OCI-LY1 (cell line): ENCODE results near the gene CDCA7L.

Source experiments
- H2AFZ ChIP-seq: fragments of 200-600 bp; sonication (generic), shearing (Covaris generic); 2 replicates; pipeline ENCODE4 v1.6.0; 2014; ENCODE audit warnings: antibody characterized with exemption, mild to moderate bottlenecking, low read length
- H3F3A ChIP-seq: fragments of 200-600 bp; sonication (generic), shearing (Covaris generic); 2 replicates; pipeline ENCODE4 v1.6.0; 2014; ENCODE audit warnings: mild to moderate bottlenecking, antibody characterized with exemption, low read length, moderate library complexity; ENCODE audit not compliant: insufficient read depth
- H3K27ac ChIP-seq: fragments of 200-600 bp; sonication (generic); 2 replicates; pipeline ENCODE4 v1.5.1; 2014; ENCODE audit warnings: low read length, mixed run types, mild to moderate bottlenecking, low read depth; ENCODE audit not compliant: poor library complexity, severe bottlenecking
- H3K27me3 ChIP-seq: fragments of 200-600 bp; sonication (generic); 2 replicates; pipeline ENCODE4 v1.6.0; 2014; ENCODE audit warnings: antibody characterized with exemption, mild to moderate bottlenecking, low read length, moderate library complexity; ENCODE audit not compliant: insufficient read depth
- H3K36me3 ChIP-seq: fragments of 200-600 bp; sonication (generic); 2 replicates; pipeline ENCODE4 v1.6.1; 2014; ENCODE audit warnings: mild to moderate bottlenecking, antibody characterized with exemption, low read length, moderate library complexity, mixed read lengths; ENCODE audit not compliant: insufficient read depth
- H3K4me1 ChIP-seq: fragments of 200-600 bp; sonication (generic); 2 replicates; pipeline ENCODE4 v1.5.1; 2014; ENCODE audit warnings: mild to moderate bottlenecking, low read length, moderate library complexity; ENCODE audit not compliant: insufficient read depth, severe bottlenecking
- H3K4me2 ChIP-seq: fragments of 200-600 bp; sonication (generic), shearing (Covaris generic); 2 replicates; pipeline ENCODE4 v1.6.1; 2014; ENCODE audit warnings: low read length
- H3K4me3 ChIP-seq: fragments of 200-600 bp; sonication (generic); 2 replicates; pipeline ENCODE4 v1.5.1; 2014; ENCODE audit warnings: low read length, low read depth, mild to moderate bottlenecking, mixed read lengths; ENCODE audit not compliant: poor library complexity, severe bottlenecking
- H3K79me2 ChIP-seq: fragments of 200-600 bp; shearing (Covaris generic); 2 replicates; pipeline ENCODE4 v1.6.1; 2016; ENCODE audit warnings: mixed run types, low read length, mixed read lengths; ENCODE audit not compliant: insufficient read depth
- H3K9ac ChIP-seq: fragments of 200-600 bp; sonication (generic), shearing (Covaris generic); 2 replicates; pipeline ENCODE4 v1.6.1; 2014; ENCODE audit warnings: mild to moderate bottlenecking, low read length, mixed read lengths
- H3K9me2 ChIP-seq: fragments of 200-600 bp; sonication (generic), shearing (Covaris generic); 2 replicates; pipeline ENCODE4 v1.6.1; 2014; ENCODE audit warnings: low read depth, mild to moderate bottlenecking, low read length, mixed read lengths
- H3K9me3 ChIP-seq: fragments of 200-600 bp; shearing (Covaris generic); 2 replicates; pipeline ENCODE4 v1.6.1; 2014; ENCODE audit warnings: low read length, mixed read lengths
- H4K20me1 ChIP-seq: fragments of 200-600 bp; sonication (generic), shearing (Covaris generic); 2 replicates; pipeline ENCODE4 v1.6.0; 2016; ENCODE audit warnings: mild to moderate bottlenecking, low read length; ENCODE audit not compliant: insufficient read depth
- EZH2 ChIP-seq: fragments of 200-600 bp; sonication (generic), shearing (Covaris generic); IDR thresholded peaks from 2 replicates; pipeline ENCODE4 v1.8.0; 2017; ENCODE audit warnings: borderline replicate concordance, mixed run types, mild to moderate bottlenecking, antibody characterized with exemption, low read length, moderate library complexity, mixed read lengths
- TF ChIP-seq, protein P1 (sequence below): fragments of 200-600 bp; sonication (generic), shearing (Covaris generic); IDR thresholded peaks from 2 replicates; pipeline ENCODE4 v1.5.1; 2017; ENCODE audit warnings: mild to moderate bottlenecking, antibody characterized with exemption, low read length, moderate library complexity, mixed read lengths

The CDCA7L gene

DNA sequence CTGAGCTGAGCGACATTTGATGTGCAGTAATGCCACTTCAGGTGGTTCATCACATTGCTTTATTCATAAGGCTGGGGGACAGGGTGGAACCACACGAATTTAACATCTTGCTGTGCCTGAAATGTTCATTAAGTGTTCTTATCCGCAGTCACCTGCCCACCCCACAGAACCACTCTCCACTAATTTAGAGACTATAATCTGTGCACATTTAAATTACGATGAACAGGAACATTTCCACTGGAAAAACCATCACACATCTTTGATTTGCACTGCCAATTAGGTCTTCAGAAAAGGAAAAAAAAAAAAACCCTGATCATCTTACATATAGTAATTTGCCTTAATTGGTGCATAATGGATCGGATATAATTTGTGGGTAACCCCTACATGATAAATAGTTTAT, 2.3 kb downstream of the CDCA7L start:
- peaks cover 53% of the 10 kb centered on the region for H3K4me1 ChIP-seq
- peak overlapping the region; percentile 72 for H3K4me2 ChIP-seq
- H3K9me3 ChIP-seq = no peaks in the 10 kb centered on the region
- H3K27ac ChIP-seq = peak overlapping the region; percentile 11
- no peaks in the 10 kb centered on the region for H3K79me2 ChIP-seq
- no peak overlapping the region for H2AFZ ChIP-seq
- H3K9me2 ChIP-seq = no peaks in the 10 kb centered on the region
- no peak overlapping the region; the same call in 1 of the 2 replicates for H3K9ac ChIP-seq
- H3K4me3 ChIP-seq = peak overlapping the region; percentile 65
- no peaks in the 10 kb centered on the region for H4K20me1 ChIP-seq
- no peaks in the 10 kb centered on the region for H3K27me3 ChIP-seq
- H3F3A ChIP-seq = no peaks in the 10 kb centered on the region
- TF ChIP-seq EZH2 = no peak
- TF ChIP-seq, protein P1, sequence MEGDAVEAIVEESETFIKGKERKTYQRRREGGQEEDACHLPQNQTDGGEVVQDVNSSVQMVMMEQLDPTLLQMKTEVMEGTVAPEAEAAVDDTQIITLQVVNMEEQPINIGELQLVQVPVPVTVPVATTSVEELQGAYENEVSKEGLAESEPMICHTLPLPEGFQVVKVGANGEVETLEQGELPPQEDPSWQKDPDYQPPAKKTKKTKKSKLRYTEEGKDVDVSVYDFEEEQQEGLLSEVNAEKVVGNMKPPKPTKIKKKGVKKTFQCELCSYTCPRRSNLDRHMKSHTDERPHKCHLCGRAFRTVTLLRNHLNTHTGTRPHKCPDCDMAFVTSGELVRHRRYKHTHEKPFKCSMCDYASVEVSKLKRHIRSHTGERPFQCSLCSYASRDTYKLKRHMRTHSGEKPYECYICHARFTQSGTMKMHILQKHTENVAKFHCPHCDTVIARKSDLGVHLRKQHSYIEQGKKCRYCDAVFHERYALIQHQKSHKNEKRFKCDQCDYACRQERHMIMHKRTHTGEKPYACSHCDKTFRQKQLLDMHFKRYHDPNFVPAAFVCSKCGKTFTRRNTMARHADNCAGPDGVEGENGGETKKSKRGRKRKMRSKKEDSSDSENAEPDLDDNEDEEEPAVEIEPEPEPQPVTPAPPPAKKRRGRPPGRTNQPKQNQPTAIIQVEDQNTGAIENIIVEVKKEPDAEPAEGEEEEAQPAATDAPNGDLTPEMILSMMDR = no peak
- H3K36me3 ChIP-seq = peaks cover 8% of the 10 kb centered on the region; the same call in 1 of the 2 replicates

DNA sequence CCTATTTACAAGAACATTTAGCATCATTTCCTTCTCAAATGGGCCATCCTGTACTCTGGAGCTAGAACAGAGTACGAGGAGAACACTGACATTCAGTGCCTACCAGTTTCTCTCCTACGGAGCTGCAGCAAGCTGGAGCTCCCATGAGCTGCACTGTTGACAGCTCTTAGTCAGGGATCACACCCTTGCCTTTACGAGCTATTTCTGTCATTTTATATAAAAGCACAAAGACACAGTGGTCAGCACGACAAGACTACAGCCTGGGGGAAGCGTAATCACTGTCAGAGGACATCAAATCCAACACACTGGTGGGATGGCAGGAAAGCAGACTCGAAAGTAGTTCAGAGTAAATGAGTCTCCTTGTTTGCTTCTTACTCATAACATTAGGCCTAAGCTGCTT, 2.7 kb downstream of the CDCA7L start:
- H3K4me1 ChIP-seq = peaks cover 53% of the 10 kb centered on the region

DNA sequence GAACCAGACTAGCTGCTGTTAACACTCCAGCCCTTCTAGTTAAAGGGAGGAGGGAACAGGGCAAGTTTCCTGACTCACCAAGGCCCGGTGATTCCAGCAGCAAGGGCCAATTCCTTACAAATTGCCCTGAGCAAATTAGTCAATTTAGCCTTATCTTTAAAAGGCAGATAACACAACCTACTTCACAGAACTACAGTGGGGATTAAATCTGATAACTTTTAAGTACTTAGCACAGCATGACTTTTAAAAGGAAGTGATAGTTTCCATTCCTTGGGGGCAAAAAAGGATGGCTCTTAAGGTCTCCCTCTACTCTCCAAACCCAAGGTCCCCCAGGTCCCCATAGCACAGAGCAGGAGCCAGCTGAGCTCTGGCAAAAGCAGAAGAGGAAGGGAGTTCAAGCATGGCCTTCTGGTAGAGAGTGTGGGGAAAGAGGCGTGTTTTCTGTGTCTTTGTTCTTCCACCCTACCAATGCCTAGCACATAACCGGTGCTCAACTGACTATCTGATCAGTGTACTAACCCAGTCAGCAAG, 4.0 kb downstream of the CDCA7L start:
- Histone ChIP-seq H4K20me1 (no peaks in the 10 kb centered on the region), H3K9me3 (peaks cover 5% of the 10 kb centered on the region; the same call in 1 of the 2 replicates), H3K4me2 (peak overlapping the region; percentile 29; the same call in 1 of the 2 replicates), H3K36me3 (peaks cover 19% of the 10 kb centered on the region; the same call in 1 of the 2 replicates), H3K9me2 (no peaks in the 10 kb centered on the region), H3K27ac (no peak overlapping the region), H2AFZ (no peak overlapping the region), H3K4me1 (peaks cover 53% of the 10 kb centered on the region), H3K27me3 (no peaks in the 10 kb centered on the region), H3K79me2 (no peaks in the 10 kb centered on the region), H3F3A (no peaks in the 10 kb centered on the region), H3K9ac (no peak overlapping the region), H3K4me3 (no peak overlapping the region)
- no peak for TF ChIP-seq EZH2
- TF ChIP-seq, protein P1 = no peak

More for the DNA sequence above, 2.7 kb downstream of the CDCA7L start:
- Histone ChIP-seq H4K20me1 (no peaks in the 10 kb centered on the region), H2AFZ (no peak overlapping the region), H3F3A (no peaks in the 10 kb centered on the region), H3K27me3 (no peaks in the 10 kb centered on the region), H3K27ac (peak overlapping the region; percentile 11), H3K4me3 (peak overlapping the region; percentile 65), H3K9me2 (no peaks in the 10 kb centered on the region), H3K9me3 (no peaks in the 10 kb centered on the region), H3K36me3 (peaks cover 8% of the 10 kb centered on the region; the same call in 1 of the 2 replicates), H3K79me2 (no peaks in the 10 kb centered on the region), H3K9ac (no peak overlapping the region; the same call in 1 of the 2 replicates), H3K4me2 (peak overlapping the region; percentile 72)
- no peak for TF ChIP-seq EZH2
